ENCODE results near the gene GPHN. TPM values are rescaled to one million over a fixed set of nuclear protein-coding genes. Genes with fewer than 3 reads are reported as not detected.

Gene GPHN
- polyA plus RNA-seq, 1 of the 3 experiments (the other 2 are of a cell fraction), result 6.9 TPM

DNA sequence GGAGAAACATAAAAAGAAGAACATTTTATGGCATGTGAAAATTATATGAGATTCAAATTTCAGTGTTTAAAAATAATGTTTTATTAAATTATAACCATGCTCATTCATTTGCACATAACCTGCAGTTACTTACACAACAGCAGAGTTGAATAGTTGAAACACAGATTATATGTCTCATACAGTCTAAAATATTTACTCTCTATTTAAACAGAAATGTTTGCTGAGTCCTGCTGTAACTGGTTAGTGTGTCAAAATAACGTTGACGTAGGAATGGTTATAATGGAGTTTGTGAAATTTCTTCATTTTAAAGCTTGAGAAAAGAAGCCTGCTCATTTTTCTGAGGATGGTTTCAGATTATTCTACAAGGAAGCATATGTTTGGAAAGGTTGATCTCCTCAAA lies 484.8 kb downstream of the GPHN start:
- DNase-seq, result no peak
- no peaks in the 10 kb centered on the region for H3K9me3 ChIP-seq
- no peaks in the 10 kb centered on the region for H3K36me3 ChIP-seq (replicated peaks in 1 of 2; ENCODE audit: control insufficient read depth in 1 of 2, insufficient read depth in 2 of 2, low read length in 1 of 2)
- H4K20me1 ChIP-seq (ENCODE audit: insufficient read depth), result no peaks in the 10 kb centered on the region
- no peaks in the 10 kb centered on the region for H3K27me3 ChIP-seq (ENCODE audit: insufficient read depth)
- no peak overlapping the region for H3K4me2 ChIP-seq
- TF ChIP-seq ELF1 (IDR thresholded peaks at IDR 0.05), result no peak
- TF ChIP-seq CHD2 (IDR thresholded peaks at IDR 0.05; ENCODE audit: low read length, partially characterized antibody), result no peak
- no peak for TF ChIP-seq RXRA (IDR thresholded peaks at IDR 0.05; ENCODE audit: borderline replicate concordance, low read depth)
- TF ChIP-seq GABPA (IDR thresholded peaks at IDR 0.05; ENCODE audit: low read depth), result no peak
- TF ChIP-seq, protein P1, sequence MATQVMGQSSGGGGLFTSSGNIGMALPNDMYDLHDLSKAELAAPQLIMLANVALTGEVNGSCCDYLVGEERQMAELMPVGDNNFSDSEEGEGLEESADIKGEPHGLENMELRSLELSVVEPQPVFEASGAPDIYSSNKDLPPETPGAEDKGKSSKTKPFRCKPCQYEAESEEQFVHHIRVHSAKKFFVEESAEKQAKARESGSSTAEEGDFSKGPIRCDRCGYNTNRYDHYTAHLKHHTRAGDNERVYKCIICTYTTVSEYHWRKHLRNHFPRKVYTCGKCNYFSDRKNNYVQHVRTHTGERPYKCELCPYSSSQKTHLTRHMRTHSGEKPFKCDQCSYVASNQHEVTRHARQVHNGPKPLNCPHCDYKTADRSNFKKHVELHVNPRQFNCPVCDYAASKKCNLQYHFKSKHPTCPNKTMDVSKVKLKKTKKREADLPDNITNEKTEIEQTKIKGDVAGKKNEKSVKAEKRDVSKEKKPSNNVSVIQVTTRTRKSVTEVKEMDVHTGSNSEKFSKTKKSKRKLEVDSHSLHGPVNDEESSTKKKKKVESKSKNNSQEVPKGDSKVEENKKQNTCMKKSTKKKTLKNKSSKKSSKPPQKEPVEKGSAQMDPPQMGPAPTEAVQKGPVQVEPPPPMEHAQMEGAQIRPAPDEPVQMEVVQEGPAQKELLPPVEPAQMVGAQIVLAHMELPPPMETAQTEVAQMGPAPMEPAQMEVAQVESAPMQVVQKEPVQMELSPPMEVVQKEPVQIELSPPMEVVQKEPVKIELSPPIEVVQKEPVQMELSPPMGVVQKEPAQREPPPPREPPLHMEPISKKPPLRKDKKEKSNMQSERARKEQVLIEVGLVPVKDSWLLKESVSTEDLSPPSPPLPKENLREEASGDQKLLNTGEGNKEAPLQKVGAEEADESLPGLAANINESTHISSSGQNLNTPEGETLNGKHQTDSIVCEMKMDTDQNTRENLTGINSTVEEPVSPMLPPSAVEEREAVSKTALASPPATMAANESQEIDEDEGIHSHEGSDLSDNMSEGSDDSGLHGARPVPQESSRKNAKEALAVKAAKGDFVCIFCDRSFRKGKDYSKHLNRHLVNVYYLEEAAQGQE (IDR thresholded peaks at IDR 0.05; ENCODE audit: low read depth, low read length), result no peak
- no peak for TF ChIP-seq TCF12 (IDR thresholded peaks at IDR 0.05)
- no peak for TF ChIP-seq NFIC (IDR thresholded peaks at IDR 0.05; ENCODE audit: borderline replicate concordance)
- TF ChIP-seq, protein P2, sequence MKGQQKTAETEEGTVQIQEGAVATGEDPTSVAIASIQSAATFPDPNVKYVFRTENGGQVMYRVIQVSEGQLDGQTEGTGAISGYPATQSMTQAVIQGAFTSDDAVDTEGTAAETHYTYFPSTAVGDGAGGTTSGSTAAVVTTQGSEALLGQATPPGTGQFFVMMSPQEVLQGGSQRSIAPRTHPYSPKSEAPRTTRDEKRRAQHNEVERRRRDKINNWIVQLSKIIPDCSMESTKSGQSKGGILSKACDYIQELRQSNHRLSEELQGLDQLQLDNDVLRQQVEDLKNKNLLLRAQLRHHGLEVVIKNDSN (IDR thresholded peaks at IDR 0.05; ENCODE audit: borderline replicate concordance, low read depth), result no peak
- no peak for TF ChIP-seq FOXJ3 (CRISPR knock-in tag; IDR thresholded peaks at IDR 0.05)
- no peak for TF ChIP-seq MEF2A (IDR thresholded peaks at IDR 0.05; ENCODE audit: borderline replicate concordance, low read depth)
- TF ChIP-seq, protein P3, sequence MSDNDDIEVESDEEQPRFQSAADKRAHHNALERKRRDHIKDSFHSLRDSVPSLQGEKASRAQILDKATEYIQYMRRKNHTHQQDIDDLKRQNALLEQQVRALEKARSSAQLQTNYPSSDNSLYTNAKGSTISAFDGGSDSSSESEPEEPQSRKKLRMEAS (IDR thresholded peaks at IDR 0.05; ENCODE audit: low read depth), result no peak
- ChIA-PET POLR2A (no interaction called here), CTCF (interaction anchor here (0.6 kb wide), 1 partner anchor 222 kb away, joined by 4 read pairs; no protein-coding TSS in a partner anchor)
- no peaks in the 10 kb centered on the region for H3K79me2 ChIP-seq (ENCODE audit: insufficient read depth)
- no peak overlapping the region for H2AFZ ChIP-seq (ENCODE audit: low read depth)
- H3F3A ChIP-seq (replicated peaks; ENCODE audit: insufficient read depth), result no peaks in the 10 kb centered on the region
- no peak overlapping the region for H3K4me3 ChIP-seq (ENCODE audit: low read depth in 2 of 2, low read length in 1 of 2)
- no peaks in the 10 kb centered on the region for H3K9me2 ChIP-seq
- H3K9ac ChIP-seq, result no peak overlapping the region
- no peaks in the 10 kb centered on the region for H3K4me1 ChIP-seq (ENCODE audit: control insufficient read depth in 1 of 2, insufficient read depth in 2 of 2, low read depth in 1 of 2, low read length in 1 of 2)
- 89% methylated on average over 2 of the region's 2 CpGs for WGBS (ENCODE audit: low lambda C conversion rate)
- H3K27ac ChIP-seq (ENCODE audit: low read depth in 2 of 2, low read length in 1 of 2), result no peak overlapping the region

DNA sequence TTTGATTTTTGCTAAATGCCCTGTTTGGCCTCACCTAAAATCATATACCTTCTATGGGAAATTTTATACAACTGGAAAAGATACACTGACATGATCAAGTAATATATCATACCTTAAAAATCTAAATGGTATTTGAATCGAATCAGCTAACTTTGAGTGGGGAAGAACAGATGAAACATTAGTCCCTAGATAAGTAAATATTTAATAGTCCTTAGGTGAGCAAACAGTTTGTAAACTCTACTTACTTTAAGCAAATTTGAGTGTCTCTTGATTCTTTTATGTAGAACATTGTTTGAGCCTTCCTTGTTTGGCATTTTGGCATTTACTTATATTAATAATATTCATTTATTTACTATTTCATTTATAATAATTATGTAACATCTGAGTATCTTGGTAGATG lies 485.6 kb downstream of the GPHN start:
- Histone ChIP-seq H3F3A (replicated peaks; ENCODE audit: insufficient read depth) (no peaks in the 10 kb centered on the region), H3K4me3 (ENCODE audit: low read depth in 2 of 2, low read length in 1 of 2) (no peak overlapping the region), H2AFZ (ENCODE audit: low read depth) (no peak overlapping the region), H3K9me3 (no peaks in the 10 kb centered on the region), H3K4me1 (ENCODE audit: control insufficient read depth in 1 of 2, insufficient read depth in 2 of 2, low read depth in 1 of 2, low read length in 1 of 2) (no peaks in the 10 kb centered on the region), H3K27me3 (ENCODE audit: insufficient read depth) (no peaks in the 10 kb centered on the region), H3K4me2 (no peak overlapping the region), H4K20me1 (ENCODE audit: insufficient read depth) (no peaks in the 10 kb centered on the region), H3K36me3 (replicated peaks in 1 of 2; ENCODE audit: control insufficient read depth in 1 of 2, insufficient read depth in 2 of 2, low read length in 1 of 2) (peaks cover 0 to 2% of the 10 kb centered on the region in 2 experiments), H3K27ac (ENCODE audit: low read depth in 2 of 2, low read length in 1 of 2) (no peak overlapping the region), H3K79me2 (ENCODE audit: insufficient read depth) (no peaks in the 10 kb centered on the region), H3K9ac (no peak overlapping the region), H3K9me2 (no peaks in the 10 kb centered on the region)
- TF ChIP-seq EZH2phosphoT487 (IDR thresholded peaks at IDR 0.05; ENCODE audit: borderline replicate concordance, low read depth) (no peak), FOSL2 (IDR thresholded peaks at IDR 0.05; ENCODE audit: borderline replicate concordance, low read depth) (no peak), FOXJ3 (CRISPR knock-in tag; IDR thresholded peaks at IDR 0.05) (no peak), RFX5 (IDR thresholded peaks at IDR 0.05; ENCODE audit: low read length) (no peak), SIN3A (IDR thresholded peaks at IDR 0.05; ENCODE audit: borderline replicate concordance, low read depth, low read length) (no peak), RCOR1 (IDR thresholded peaks at IDR 0.05; ENCODE audit: low read length) (no peak), TEAD4 (IDR thresholded peaks at IDR 0.05; ENCODE audit: borderline replicate concordance, insufficient read depth) (no peak), NRF1 (IDR thresholded peaks at IDR 0.05; ENCODE audit: low read depth, low read length) (no peak), YY1 (IDR thresholded peaks at IDR 0.05; ENCODE audit: low read depth) (no peak), RAD21 (IDR thresholded peaks at IDR 0.05; ENCODE audit: low read length) (no peak), ELF1 (IDR thresholded peaks at IDR 0.05) (no peak), POLR2AphosphoS5 (IDR thresholded peaks at IDR 0.05; ENCODE audit: low read depth, low read length) (no peak)
- TF ChIP-seq, protein P4, sequence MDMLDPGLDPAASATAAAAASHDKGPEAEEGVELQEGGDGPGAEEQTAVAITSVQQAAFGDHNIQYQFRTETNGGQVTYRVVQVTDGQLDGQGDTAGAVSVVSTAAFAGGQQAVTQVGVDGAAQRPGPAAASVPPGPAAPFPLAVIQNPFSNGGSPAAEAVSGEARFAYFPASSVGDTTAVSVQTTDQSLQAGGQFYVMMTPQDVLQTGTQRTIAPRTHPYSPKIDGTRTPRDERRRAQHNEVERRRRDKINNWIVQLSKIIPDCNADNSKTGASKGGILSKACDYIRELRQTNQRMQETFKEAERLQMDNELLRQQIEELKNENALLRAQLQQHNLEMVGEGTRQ (IDR thresholded peaks at IDR 0.05; ENCODE audit: borderline replicate concordance, low read depth, low read length), result no peak
- TF ChIP-seq, protein P5, sequence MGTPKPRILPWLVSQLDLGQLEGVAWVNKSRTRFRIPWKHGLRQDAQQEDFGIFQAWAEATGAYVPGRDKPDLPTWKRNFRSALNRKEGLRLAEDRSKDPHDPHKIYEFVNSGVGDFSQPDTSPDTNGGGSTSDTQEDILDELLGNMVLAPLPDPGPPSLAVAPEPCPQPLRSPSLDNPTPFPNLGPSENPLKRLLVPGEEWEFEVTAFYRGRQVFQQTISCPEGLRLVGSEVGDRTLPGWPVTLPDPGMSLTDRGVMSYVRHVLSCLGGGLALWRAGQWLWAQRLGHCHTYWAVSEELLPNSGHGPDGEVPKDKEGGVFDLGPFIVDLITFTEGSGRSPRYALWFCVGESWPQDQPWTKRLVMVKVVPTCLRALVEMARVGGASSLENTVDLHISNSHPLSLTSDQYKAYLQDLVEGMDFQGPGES (IDR thresholded peaks at IDR 0.05; ENCODE audit: low read depth, low read length), result no peak
- TF ChIP-seq, protein P3 (IDR thresholded peaks at IDR 0.05; ENCODE audit: low read depth), result no peak
- ChIA-PET CTCF (interaction anchor here (0.6 kb wide), 1 partner anchor 222 kb away, joined by 4 read pairs; no protein-coding TSS in a partner anchor), POLR2A (no interaction called here)
- DNase-seq, result no peak
- 82% methylated on average over 1 of the region's 1 CpG for WGBS (ENCODE audit: low lambda C conversion rate)

Measured in SK-N-SH (cell line).